ENCODE measurements around the gene TBC1D14. TPM values are rescaled to one million over a fixed set of nuclear protein-coding genes. Genes with fewer than 3 reads are reported as not detected.

TBC1D14 gene
- total RNA-seq, 4 donors from 2014 or later = 42.6 to 56.9 (median 54.0) TPM

DNA sequence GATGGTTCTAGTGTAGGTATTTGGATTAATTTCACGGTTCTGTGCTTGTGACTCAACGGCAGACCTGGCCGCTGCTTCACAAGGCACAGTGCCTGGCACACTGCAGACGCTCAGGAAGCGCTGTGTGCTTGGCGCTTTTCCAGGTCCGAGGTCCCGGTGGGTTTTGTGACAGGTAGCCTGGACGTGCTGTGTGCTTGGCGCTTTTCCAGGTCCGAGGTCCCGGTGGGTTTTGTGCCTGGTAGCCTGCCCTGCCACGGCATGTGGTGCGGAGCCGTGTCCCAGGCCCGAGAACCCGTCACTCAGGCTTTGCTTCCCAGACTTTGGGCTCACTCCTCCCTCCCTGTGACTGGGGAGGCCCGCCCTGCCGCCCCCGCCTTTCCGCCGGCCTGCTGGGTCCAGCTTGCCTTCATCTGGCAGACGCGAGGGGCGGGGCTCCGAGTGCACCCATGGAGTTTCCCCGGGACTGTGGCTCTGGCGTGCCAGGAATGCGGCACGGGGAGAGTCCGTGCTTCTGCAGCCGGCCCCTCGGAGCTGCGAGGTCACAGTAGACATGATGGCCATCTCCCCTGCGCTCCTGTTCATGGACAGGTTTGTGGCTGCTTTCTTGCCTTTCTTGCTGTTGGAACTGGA, 44.2 kb downstream of the TBC1D14 start:
- H3K4me1 ChIP-seq = peaks cover 5 to 52% (median 22%) of the 10 kb centered on the region in 4 donors
- H3K4me3 ChIP-seq = peak overlapping the region in 2 of 4 donors; percentile 12 to 37
- H3K27ac ChIP-seq = peak overlapping the region; percentile 68 to 82 (median 80)
- no peaks in the 10 kb centered on the region for H3K36me3 ChIP-seq
- TF ChIP-seq POLR2AphosphoS5 (IDR thresholded peaks at IDR 0.05) = peak in 1 of 3 donors; percentile 70
- peak; percentile 55 for TF ChIP-seq POLR2A (IDR thresholded peaks at IDR 0.05)
- TF ChIP-seq EP300 (IDR thresholded peaks at IDR 0.05; ENCODE audit: low read depth) = no peak
- TF ChIP-seq, protein P1, sequence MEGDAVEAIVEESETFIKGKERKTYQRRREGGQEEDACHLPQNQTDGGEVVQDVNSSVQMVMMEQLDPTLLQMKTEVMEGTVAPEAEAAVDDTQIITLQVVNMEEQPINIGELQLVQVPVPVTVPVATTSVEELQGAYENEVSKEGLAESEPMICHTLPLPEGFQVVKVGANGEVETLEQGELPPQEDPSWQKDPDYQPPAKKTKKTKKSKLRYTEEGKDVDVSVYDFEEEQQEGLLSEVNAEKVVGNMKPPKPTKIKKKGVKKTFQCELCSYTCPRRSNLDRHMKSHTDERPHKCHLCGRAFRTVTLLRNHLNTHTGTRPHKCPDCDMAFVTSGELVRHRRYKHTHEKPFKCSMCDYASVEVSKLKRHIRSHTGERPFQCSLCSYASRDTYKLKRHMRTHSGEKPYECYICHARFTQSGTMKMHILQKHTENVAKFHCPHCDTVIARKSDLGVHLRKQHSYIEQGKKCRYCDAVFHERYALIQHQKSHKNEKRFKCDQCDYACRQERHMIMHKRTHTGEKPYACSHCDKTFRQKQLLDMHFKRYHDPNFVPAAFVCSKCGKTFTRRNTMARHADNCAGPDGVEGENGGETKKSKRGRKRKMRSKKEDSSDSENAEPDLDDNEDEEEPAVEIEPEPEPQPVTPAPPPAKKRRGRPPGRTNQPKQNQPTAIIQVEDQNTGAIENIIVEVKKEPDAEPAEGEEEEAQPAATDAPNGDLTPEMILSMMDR (IDR thresholded peaks at IDR 0.05) = no peak
- WGBS, 2 donors (ENCODE audit: low coverage in 1 of 2) = 46 to 74% methylated on average over 4 to 21 of the region's 35 CpGs
- H3K27me3 ChIP-seq = no peaks in the 10 kb centered on the region
- H3K9me3 ChIP-seq = no peaks in the 10 kb centered on the region
- intact Hi-C loops (cut with DNase I; ENCODE audit: low total_unique reads) (no loop called here), in situ Hi-C loops (cut with MboI; ENCODE audit: low pct_ligation_motif_present in 1 of 4, low pct_unique_long_range_greater_than_20kb in 1 of 4, low sequenced_read_pairs in 3 of 4) (no loop called here)
- DNase-seq = peak; percentile 91

DNA sequence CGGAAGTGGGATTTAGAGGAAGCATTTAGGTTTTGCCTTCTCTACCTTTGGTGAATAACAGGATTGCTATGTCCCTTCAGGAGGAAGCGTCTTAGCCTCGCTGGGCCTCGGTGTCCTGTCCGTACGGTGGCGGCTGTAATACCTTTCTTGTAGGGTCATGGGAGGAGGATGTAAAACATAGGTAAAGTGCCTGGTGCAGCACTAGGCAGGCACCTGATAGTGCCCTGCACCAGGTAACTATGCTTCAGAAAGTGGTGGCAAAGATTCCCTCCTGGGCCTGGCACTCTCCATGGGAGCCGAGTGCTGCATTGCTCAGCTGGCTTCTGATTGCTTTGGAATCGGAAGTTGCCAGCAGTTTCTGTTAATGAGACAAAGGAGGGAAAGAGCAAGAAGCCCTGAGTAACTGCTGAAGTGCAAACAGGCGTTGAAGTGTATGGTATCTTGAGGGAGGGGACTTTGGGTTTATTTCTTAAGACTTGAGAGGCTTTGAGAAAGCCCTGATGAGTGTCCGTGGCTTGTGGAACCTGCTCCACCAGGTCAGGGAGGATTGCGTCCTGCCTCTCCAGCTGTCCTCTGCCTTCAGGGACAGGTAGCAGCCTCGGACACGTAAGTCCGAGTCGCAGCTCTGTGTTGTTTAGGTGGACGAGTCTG, 45.8 kb downstream of the TBC1D14 start:
- no peaks in the 10 kb centered on the region for H3K9me3 ChIP-seq
- WGBS, 2 donors (ENCODE audit: low coverage in 1 of 2) = 82 to 88% methylated on average over 10 to 17 of the region's 17 CpGs
- no peaks in the 10 kb centered on the region for H3K27me3 ChIP-seq
- in situ Hi-C loops (cut with MboI; ENCODE audit: low pct_ligation_motif_present in 1 of 4, low pct_unique_long_range_greater_than_20kb in 1 of 4, low sequenced_read_pairs in 3 of 4) = no loop called here
- no peak overlapping the region for H3K4me3 ChIP-seq
- H3K27ac ChIP-seq = peak overlapping the region; percentile 30 to 82 (median 72)
- H3K4me1 ChIP-seq = peaks cover 5 to 52% (median 22%) of the 10 kb centered on the region in 4 donors
- intact Hi-C loops (cut with DNase I; ENCODE audit: low total_unique reads) = no loop called here
- peak; percentile 17 for DNase-seq
- no peak for TF ChIP-seq POLR2AphosphoS5 (IDR thresholded peaks at IDR 0.05)
- TF ChIP-seq EP300 (IDR thresholded peaks at IDR 0.05; ENCODE audit: low read depth) = no peak
- no peak for TF ChIP-seq POLR2A (IDR thresholded peaks at IDR 0.05)
- TF ChIP-seq, protein P1 (IDR thresholded peaks at IDR 0.05) = no peak
- no peaks in the 10 kb centered on the region for H3K36me3 ChIP-seq

DNA sequence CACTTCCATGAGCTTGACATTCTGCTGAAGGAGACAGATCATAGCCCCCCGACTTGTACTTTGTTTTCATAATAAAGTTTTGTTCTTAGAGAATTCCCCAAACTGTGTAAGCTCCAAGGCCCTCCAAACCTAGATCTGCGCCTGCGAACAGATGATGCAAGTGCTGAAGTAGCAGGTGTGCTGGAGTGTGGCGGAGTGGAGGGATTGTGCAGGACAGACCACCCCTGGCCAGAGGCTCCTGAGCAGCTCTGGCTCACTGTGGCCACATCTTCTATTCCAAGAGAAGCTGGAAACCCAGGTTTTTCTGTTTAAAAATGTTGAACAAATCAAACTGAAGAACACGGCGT, 46.4 kb downstream of the TBC1D14 start:
- H3K9me3 ChIP-seq = no peaks in the 10 kb centered on the region
- 88 to 93% methylated on average over 3 to 6 of the region's 6 CpGs for whole genome bisulfite sequencing, 2 donors (ENCODE audit: low coverage in 1 of 2)
- in situ Hi-C loops (cut with MboI; ENCODE audit: low pct_ligation_motif_present in 1 of 4, low pct_unique_long_range_greater_than_20kb in 1 of 4, low sequenced_read_pairs in 3 of 4) (no loop called here), intact Hi-C loops (cut with DNase I; ENCODE audit: low total_unique reads) (no loop called here)
- DNase-seq = no peak
- no peak overlapping the region for H3K4me3 ChIP-seq
- no peaks in the 10 kb centered on the region for H3K27me3 ChIP-seq
- H3K36me3 ChIP-seq = no peaks in the 10 kb centered on the region
- H3K4me1 ChIP-seq = peaks cover 5 to 52% (median 22%) of the 10 kb centered on the region in 4 donors
- H3K27ac ChIP-seq = peak overlapping the region in 3 of 4 donors; percentile 63 to 78 (median 67)
- TF ChIP-seq EP300 (IDR thresholded peaks at IDR 0.05; ENCODE audit: low read depth) (no peak), POLR2A (IDR thresholded peaks at IDR 0.05) (no peak), POLR2AphosphoS5 (IDR thresholded peaks at IDR 0.05) (no peak)
- TF ChIP-seq, protein P1 (IDR thresholded peaks at IDR 0.05) = no peak

DNA sequence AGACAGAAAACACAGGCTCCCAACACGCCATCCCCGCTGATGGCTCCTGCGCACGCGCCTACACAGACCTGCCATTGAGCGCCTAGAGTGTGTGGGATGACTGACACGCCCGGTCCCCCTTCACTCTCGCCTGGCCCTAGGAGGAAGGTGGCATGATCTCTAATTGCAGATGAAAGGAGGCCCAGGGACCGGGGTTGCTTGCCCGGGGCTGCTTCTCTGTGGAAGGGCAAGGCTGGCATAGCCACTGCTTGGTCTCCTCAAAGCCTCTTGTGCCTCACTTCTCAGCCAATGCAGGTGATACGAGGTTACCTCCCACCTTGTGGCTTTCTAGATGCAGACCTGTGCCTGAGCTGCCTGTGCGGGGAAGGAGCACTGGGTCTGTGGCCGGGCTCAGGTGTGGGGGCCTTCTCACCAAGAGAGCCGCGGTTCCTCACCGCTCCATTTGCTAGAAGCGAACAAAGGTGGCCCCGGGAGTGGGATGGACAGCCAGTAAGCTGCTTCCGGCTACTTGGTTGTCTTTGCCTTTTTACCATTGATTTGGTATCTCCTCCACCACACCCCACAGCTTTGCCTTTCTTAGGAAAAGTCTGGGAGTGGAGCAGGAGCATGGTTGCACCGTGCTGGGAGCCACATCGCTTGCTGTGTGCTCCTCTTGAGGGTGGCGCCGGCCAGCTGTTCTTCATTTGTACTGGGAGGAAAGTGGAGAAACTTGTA, 47.0 kb downstream of the TBC1D14 start:
- H3K4me1 ChIP-seq = peaks cover 5 to 49% (median 20%) of the 10 kb centered on the region in 4 donors
- no peaks in the 10 kb centered on the region for H3K36me3 ChIP-seq
- 90 to 97% methylated on average over 5 to 24 of the region's 24 CpGs for WGBS, 2 donors (ENCODE audit: low coverage in 1 of 2)
- peak overlapping the region; percentile 53 to 78 (median 65) for H3K27ac ChIP-seq
- intact Hi-C loops (cut with DNase I; ENCODE audit: low total_unique reads) (no loop called here), in situ Hi-C loops (cut with MboI; ENCODE audit: low pct_ligation_motif_present in 1 of 4, low pct_unique_long_range_greater_than_20kb in 1 of 4, low sequenced_read_pairs in 3 of 4) (no loop called here)
- H3K9me3 ChIP-seq = no peaks in the 10 kb centered on the region
- DNase-seq = no peak
- H3K27me3 ChIP-seq = no peaks in the 10 kb centered on the region
- no peak overlapping the region for H3K4me3 ChIP-seq
- TF ChIP-seq, protein P1 (IDR thresholded peaks at IDR 0.05) = no peak
- TF ChIP-seq EP300 (IDR thresholded peaks at IDR 0.05; ENCODE audit: low read depth) = no peak
- no peak for TF ChIP-seq POLR2AphosphoS5 (IDR thresholded peaks at IDR 0.05)
- no peak for TF ChIP-seq POLR2A (IDR thresholded peaks at IDR 0.05)

All from transverse colon (tissue), 4 donors.